GM18526 (cell line): ENCODE data around the gene RPS25.

Experiments
- POLR2A ChIP-seq: IDR thresholded peaks from 3 replicates; pipeline ENCODE4 v1.6.1; 2011; ENCODE audit not compliant: insufficient read length; ENCODE audit errors: extremely low read depth

The RPS25 gene

DNA sequence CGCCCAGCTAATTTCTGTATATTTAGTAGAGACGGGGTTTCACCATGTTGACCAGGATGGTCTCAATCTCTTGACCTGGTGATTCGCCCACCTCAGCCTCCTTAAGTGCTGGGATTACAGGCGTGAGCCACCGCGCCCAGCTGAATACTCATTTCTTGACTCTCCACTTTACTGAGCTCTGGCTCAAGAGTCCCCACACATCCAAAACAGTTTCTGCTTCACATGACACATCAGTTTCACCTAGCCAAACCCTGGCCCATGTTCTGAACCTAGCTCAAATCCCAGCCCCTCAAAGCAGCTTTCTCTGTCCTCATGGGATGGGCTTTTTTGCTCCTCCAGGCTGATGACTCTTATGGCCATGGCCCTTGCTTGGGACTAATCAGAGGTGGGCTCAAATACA is 29.1 kb upstream of the RPS25 start:
- no peak for TF ChIP-seq POLR2A

DNA sequence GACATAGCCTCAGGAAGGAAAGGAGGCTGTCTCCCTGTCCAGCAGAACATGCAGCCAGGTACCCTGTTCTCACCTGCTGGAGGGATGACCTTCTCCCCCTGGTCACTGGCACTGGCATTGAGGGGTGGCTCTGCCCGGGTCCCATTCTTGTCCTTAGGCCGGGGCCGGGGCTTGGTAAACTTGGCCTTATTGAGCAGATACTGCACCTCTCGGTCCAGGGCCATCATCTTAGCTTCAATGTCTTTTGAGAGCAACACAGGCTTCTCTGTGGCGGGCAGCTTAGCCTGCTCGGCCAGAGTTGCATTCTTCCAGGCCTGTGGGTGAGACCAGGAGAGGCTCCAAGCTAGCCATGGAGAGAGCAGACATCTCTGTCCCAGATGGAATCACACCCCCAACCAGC is 28.3 kb upstream of the RPS25 start:
- no peak for TF ChIP-seq POLR2A

DNA sequence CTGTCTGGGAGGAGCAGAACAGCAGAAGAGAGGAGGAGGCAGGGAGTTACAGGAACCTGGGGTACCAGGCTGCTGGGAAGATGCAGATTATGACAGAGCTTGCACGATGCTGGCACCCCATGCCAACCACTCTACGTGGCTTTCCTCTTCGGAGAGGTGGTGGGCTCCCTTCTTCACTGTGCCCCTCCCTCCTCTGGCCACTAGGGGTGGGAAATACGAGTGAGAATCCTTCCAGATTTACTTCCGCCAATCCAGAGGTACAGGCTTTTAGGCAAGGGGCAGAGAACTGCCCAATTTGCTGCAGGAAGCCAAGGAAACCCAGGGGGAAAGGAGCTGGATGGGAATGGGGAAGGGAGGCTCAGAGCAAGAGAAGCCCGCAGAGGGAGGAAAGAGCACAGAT is 26.6 kb upstream of the RPS25 start:
- TF ChIP-seq POLR2A, result no peak

DNA sequence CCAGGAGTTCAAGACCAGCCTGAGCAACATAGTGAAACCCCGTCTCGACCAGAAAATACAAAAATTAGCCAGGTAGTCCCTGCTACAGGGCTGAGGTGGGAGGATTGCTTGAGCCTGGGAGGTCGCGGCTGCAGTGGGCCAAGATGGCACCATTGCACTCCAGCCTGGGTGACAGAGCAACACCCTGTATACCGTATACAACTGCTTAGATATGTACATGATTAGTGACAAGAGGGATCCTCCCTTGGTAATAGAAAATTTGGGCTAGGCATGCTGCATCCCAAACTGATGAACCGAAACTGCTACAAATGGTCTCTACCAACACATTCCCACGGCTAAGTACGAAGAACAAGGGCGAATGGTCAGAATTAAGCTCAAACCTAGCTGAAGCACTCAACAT is 24.8 kb upstream of the RPS25 start:
- TF ChIP-seq POLR2A, result no peak

DNA sequence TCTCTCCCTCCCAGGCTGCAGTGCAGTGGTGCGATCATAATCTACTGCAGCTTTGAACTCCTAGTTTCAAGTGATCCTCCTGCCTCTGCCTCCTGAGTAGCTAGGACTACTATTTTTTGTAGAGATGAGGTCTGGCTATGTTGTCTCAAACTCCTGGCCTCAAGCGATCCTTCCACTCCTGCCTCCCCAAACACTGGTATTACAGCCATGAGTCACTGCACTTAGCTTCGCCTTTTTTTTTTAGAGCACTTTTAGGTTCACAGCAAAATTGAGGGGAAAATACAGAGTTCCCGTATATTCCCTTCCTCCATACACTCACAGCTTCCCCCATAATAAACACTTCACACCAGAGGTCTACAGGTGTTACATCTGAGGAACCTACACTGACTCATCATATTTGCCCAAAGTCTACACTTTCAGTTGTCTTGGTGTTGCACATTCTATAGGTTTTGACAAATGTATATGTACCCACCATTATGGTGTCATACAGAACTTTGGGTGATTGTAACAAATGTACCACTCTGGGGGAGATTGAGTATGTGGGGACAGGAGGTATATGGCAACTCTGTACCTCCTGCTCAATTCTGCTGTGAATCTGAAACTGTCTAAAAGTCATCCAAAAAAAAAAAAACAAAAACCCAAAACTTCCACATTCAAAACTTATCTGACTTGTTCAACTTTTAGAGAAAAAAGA is 23.8 kb upstream of the RPS25 start:
- TF ChIP-seq POLR2A, result no peak

DNA sequence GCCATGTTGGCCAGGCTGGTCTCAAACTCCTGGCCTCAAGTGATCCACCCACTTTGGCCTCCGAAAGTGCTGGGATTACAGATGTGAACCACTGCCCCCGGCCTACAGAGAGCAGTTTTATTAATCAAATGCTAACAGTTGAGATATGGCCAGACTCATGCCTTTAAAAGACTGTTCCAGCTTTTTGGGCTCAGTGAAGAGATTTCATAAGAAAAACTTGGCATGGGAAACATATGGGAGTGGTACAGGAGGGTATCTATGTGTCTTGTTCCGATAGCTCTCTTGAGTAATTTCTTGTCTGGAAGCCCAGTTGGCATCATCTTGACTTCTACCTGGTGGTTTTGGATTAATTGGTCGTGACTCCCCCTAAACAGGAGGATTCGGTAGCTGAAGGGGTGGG is 20.7 kb upstream of the RPS25 start:
- TF ChIP-seq POLR2A, result no peak

DNA sequence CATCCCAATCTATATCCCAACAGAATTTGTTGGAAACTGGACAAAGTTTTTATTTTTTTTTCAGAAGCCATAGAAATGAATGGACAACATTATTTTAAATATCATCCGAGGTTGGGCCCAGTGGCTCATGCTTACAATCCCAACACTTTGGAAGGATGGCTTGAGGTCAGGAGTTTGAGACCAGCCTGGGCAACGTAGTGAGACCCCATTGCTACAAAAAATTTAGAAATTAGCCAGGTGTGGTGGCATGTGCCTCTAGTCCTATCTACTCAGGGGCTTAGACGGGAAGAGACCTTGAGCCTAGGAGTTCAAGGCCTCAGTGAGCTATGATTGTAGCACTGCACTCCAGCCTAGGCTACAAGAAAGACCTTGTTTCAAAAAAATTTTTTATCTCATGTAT is 16.7 kb upstream of the RPS25 start:
- TF ChIP-seq POLR2A, result no peak

DNA sequence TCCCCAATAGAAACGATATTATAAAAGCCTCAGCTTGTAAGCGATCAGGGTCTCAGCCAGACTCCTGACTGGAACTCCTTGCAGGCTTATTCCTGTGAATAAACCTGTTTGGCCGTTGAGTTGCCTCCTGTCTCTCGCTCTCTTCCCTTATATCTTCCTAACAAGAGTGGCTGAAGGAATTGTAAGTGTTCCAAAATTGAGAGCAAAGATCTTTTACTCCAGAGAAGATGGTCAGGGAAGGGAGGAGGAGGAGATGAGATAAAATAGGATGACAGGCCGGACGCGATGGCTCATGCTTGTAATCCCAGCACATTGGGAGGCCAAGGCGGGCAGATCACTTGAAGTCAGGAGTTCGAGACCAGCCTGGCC is 13.8 kb upstream of the RPS25 start:
- no peak for TF ChIP-seq POLR2A

DNA sequence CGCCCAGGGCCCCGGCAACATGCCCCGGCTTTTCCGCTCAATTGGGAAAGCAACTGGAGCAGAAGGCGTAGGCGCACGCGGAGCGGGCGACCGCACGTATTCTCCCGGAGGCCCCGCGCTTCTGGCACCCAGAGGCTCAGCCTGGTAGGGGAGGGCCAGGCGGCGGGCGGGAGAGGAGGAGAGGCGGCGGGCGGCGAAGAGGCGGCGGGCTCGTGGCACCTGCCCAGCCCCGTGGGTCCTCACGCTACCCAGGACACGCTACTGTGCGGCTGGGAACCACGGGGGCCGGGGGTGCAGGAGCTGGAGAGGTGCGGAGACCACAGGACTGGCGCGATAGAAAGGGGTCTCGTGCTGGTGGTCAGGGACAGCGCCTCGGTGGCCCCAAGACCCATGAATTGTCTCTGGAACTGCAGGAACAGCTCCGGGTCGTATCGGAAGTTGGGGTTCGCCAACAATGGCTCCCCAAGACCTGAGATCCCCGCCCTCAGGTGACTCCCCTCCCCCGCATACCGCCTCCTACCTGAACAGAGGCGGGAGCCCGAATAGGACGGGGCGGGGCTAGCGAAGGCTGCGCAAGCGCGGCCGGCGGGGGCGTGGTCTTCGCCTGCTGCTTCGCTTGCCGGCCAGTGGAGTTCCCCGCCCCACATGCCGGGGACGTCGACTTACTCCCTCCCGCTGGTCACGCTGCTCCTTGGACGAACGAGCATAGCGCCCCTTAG is 12.3 kb upstream of the RPS25 start, which contains the start of gene SLC37A4:
Gene SLC37A4 (minus strand): TSS at position 549 of the 719 bp plus-strand sequence.
- peak; percentile 69 for TF ChIP-seq POLR2A

DNA sequence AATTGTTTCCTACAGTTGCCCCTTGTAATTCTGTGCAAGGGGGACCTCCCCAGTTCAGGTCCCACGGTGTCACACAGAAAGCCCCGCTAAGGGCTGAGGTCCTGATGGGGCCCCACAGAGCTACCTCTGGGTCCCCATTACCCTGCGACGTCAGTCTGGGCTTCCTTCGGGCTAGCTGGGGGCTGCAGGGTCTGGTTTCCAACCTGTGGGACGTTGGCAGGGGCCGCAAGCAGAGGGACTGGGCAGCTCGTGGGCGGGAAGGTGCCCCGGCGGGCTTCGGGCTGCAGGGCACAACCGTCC is 11.8 kb upstream of the RPS25 start:
- no peak for TF ChIP-seq POLR2A

DNA sequence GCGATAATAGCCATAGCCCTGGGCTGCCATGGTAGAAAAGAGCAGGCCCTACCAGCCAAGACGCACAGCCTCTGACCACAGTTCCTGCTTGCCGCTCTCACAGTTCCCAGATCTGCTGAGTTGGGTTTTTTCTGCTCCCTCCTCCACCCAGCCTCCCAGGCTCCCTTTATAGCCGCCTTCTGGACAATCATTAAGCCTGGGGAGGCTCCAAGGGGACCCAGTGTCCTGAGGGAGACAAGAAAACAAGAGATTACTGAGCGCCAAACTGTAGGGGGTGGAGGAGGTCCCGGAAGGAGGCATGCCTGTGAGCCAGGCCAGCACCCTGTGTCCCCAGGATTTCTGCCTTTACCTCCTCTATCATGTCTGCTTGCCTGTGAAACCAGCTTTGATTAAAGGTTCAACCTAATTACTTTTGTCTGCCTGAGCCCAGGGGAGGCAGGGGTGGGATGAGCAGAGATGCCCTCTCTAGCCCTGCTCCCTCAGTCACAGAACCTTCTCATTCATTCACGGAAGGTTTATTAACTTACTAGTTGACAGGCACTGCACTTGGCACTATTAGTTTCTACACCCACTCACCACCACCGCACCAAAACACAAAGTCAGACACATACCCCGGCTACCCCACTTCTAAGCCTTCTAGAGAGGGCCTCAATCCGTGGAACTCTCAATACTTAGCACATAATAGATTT is 11.3 kb upstream of the RPS25 start:
- TF ChIP-seq POLR2A, result no peak

DNA sequence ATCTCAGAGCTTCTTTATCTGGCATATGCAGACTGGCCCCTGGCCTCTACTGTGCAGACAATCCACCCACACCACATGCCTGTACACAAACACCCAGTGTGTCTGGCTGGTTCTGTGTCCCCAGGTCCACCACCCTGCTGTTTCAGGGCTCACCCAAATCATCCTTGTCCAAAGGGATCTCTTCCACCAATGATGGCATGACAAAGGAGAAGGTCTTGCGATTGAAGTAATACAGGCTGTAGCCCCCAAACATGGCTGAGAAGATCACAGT is 10.9 kb upstream of the RPS25 start:
- TF ChIP-seq POLR2A, result no peak

DNA sequence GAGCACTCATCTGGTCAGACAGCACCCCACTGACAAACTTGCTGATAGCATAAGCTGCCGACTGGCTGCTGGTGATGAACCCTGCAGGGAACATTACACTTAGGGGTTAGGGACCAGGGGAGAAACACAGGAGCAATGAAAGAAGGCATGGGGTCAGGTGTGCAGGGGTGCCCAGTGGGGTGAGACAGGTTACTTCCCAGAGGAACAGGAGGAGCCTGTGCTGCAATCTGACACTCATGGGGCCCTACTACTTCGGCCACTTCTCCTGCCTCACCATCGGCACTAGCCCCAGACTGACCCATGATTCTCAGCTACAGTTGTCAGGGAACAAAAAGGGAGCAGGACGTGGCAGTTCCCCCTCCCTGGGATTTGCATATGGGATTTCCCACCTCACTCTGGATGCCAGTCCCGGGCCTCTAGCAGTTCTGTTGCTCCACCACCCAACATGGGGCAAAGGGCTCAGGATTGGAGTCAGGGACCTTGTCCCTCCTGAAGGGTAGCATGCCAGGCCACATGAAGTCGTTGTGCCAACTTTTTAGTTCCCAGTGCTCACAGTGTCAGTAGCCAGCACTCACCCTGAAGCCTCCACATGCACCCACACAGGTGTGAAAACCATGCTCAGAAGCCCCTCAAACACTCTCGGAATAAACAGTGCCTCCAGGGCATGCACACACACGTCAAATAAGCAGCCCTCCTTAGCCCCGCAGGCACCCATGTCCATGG is 10.4 kb upstream of the RPS25 start:
- TF ChIP-seq POLR2A, result no peak

DNA sequence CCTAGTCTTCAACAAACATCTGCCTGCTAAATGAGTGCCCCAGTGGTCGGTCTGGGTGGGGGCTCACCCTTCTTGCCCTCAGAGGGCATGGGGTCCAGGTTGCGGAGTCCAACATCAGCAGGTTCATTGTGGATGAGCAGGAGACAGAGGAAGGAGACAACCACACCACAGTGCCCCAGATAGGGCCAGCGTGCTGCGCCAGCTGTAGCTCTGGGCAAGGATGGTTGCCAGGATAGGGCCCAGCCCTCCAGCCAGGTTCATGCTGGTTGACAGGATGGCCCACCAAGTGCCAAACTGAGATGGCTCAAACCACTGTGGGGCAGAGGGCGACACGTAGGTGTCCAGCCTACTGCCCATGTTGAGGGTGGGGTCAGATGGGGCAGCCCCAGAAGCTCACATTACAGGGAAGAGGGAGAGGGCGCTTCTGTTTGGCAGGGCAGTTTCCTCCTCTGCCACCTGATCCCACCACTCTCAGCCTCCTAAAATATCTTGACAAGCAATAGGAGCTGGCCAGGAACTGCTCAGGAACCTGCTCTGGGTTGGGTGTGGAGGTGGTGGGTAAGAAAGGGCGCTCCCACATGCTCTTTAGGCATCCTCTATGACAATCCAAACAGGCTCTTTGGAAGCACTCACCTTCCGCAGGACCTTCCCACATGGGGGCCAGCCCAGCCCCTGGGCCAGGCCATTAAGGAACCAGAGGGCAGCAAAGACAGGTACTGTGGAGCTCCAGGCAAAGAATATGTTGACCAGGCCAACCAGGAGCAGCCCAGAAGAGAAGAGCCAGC is 9.6 kb upstream of the RPS25 start:
- TF ChIP-seq POLR2A, result no peak

DNA sequence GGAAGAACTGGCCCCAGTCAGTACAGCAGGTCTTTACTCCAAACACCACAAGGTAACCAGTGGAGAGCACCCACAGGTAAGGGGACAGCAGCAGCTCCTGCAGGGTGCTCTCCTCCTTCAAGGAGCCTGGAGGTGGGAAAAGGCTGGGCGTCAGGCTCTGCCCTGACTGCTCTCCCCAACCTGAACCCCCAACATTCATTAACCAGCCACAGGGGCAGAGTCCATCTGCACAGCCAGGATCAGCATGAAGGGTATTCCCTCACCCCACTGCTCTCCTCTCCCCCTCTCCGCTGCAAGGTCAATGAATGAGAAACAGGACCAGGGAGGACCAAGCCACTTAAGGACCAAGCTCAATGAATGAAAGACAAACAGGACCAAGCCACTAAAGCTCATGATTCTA is 8.8 kb upstream of the RPS25 start:
- TF ChIP-seq POLR2A, result no peak
